Parathyroid adenoma (tissue), 2 donors: ENCODE results near the gene RASGEF1B.

ENCODE experiments used
- H2AFZ ChIP-seq: fragments of 300-600 bp; sonication (generic); one replicate; pipeline ENCODE4 v1.7.0; 2017; ENCODE audit warnings: antibody characterized with exemption, mild to moderate bottlenecking
- H3K27ac ChIP-seq: fragments of 300-600 bp; sonication (generic); one replicate; pipeline ENCODE4 v1.7.0; 2017
- H3K27me3 ChIP-seq: fragments of 300-600 bp; sonication (generic); one replicate; pipeline ENCODE4 v1.7.0; 2017; ENCODE audit warnings: low read length; ENCODE audit not compliant: control insufficient read depth, insufficient read depth
- H3K36me3 ChIP-seq: fragments of 300-600 bp; sonication (generic); one replicate; pipeline ENCODE4 v1.7.0; 2017; ENCODE audit warnings: low read length; ENCODE audit not compliant: control insufficient read depth, insufficient read depth
- H3K4me1 ChIP-seq: fragments of 300-600 bp; sonication (generic); one replicate; pipeline ENCODE4 v1.7.0; 2017; ENCODE audit warnings: control low read depth
- H3K4me2 ChIP-seq: fragments of 300-600 bp; sonication (generic); one replicate; pipeline ENCODE4 v1.7.0; 2017; ENCODE audit warnings: low read length
- H3K4me3 ChIP-seq: fragments of 300-600 bp; sonication (generic); one replicate; pipeline ENCODE4 v1.7.0; 2017; ENCODE audit warnings: low read depth, low read length
- H3K79me2 ChIP-seq: fragments of 300-600 bp; sonication (generic); one replicate; pipeline ENCODE4 v1.7.0; 2017; ENCODE audit warnings: control low read depth
- H3K9ac ChIP-seq: fragments of 300-600 bp; sonication (generic); one replicate; pipeline ENCODE4 v1.7.0; 2017; ENCODE audit warnings: mild to moderate bottlenecking
- H3K9me3 ChIP-seq: fragments of 300-600 bp; sonication (generic); one replicate; pipeline ENCODE4 v1.7.0; 2017; ENCODE audit warnings: low read length; ENCODE audit not compliant: control insufficient read depth
- TF ChIP-seq, protein P1 (sequence below): fragments of 300-600 bp; sonication (generic); IDR thresholded peaks from one replicate; pipeline ENCODE4 v1.7.0; 2017; ENCODE audit warnings: antibody characterized with exemption, mild to moderate bottlenecking
- donor health status: primary hyperparathyroidism.

RASGEF1B gene

DNA sequence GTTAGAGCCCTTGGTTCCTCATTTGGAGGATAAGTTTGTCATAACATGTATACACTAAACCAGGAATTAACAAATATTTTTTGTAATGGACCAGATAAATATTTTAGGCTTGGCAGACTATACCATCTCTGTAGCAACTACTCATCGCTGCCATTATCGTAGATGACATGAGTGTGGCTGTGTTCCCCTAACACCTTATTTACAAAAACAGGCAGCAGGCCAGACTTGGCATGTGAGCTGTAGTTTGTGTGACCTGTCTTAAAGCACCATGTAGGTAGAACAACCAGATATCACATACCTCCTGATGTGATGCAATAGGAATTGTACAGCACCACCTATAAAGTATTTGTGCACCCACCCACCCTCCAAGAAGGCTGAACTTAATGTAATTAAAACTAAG is 82.0 kb downstream of the RASGEF1B start:
- Histone ChIP-seq H3K4me1 (no peaks in the 10 kb centered on the region), H3K9ac (no peak overlapping the region), H3K9me3 (no peaks in the 10 kb centered on the region), H3K27ac (no peak overlapping the region), H2AFZ (no peak overlapping the region), H3K4me3 (no peak overlapping the region), H3K4me2 (no peak overlapping the region), H3K79me2 (no peaks in the 10 kb centered on the region), H3K36me3 (no peaks in the 10 kb centered on the region), H3K27me3 (no peaks in the 10 kb centered on the region)
- TF ChIP-seq, protein P1, sequence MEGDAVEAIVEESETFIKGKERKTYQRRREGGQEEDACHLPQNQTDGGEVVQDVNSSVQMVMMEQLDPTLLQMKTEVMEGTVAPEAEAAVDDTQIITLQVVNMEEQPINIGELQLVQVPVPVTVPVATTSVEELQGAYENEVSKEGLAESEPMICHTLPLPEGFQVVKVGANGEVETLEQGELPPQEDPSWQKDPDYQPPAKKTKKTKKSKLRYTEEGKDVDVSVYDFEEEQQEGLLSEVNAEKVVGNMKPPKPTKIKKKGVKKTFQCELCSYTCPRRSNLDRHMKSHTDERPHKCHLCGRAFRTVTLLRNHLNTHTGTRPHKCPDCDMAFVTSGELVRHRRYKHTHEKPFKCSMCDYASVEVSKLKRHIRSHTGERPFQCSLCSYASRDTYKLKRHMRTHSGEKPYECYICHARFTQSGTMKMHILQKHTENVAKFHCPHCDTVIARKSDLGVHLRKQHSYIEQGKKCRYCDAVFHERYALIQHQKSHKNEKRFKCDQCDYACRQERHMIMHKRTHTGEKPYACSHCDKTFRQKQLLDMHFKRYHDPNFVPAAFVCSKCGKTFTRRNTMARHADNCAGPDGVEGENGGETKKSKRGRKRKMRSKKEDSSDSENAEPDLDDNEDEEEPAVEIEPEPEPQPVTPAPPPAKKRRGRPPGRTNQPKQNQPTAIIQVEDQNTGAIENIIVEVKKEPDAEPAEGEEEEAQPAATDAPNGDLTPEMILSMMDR, result no peak

DNA sequence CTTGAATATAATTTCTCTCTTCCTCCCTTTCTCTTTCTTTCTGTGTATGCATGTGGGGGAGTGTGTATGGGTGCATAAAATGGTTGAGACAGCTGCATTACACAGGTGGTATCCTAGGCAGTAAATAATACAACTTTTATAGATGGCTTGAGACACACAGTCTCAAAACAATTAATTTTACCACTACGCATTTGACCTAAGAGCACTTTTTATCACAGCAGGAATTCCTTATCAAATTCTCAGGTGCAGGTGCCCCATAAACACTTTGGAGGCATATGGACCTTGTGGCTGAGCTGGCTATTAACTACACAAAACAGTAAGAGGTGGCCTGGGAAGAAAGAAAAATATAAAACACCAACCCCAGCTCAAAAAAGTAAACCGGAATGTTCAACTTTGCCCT is 91.3 kb downstream of the RASGEF1B start:
- Histone ChIP-seq H2AFZ (no peak overlapping the region), H3K4me1 (no peaks in the 10 kb centered on the region), H3K4me3 (no peak overlapping the region), H3K9ac (no peak overlapping the region), H3K9me3 (no peaks in the 10 kb centered on the region), H3K4me2 (no peak overlapping the region), H3K27ac (no peak overlapping the region), H3K27me3 (no peaks in the 10 kb centered on the region), H3K36me3 (no peaks in the 10 kb centered on the region), H3K79me2 (no peaks in the 10 kb centered on the region)
- TF ChIP-seq, protein P1, result no peak

DNA sequence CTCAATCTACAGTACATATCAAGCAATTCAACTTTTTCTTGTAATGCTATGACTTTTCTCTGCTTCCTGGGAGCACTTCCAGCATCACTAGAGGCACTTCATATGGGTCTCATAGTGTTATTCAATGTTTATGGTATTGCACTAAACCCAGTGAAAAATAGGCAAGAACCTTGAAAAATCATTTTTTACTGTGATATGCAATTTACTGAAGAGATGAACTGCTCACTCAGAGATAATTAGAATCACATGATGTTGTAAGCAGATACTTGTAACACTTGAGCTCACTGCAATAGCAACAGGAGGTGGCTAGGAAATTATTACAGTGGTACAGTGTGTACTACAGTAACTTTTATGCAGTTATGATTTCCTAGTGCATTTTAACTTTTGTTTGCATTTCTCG is 93.3 kb downstream of the RASGEF1B start:
- Histone ChIP-seq H3K36me3 (no peaks in the 10 kb centered on the region), H3K9ac (no peak overlapping the region), H3K79me2 (no peaks in the 10 kb centered on the region), H3K4me2 (no peak overlapping the region), H3K4me1 (no peaks in the 10 kb centered on the region), H2AFZ (no peak overlapping the region), H3K9me3 (no peaks in the 10 kb centered on the region), H3K27me3 (no peaks in the 10 kb centered on the region), H3K4me3 (no peak overlapping the region), H3K27ac (no peak overlapping the region)
- TF ChIP-seq, protein P1, result no peak

DNA sequence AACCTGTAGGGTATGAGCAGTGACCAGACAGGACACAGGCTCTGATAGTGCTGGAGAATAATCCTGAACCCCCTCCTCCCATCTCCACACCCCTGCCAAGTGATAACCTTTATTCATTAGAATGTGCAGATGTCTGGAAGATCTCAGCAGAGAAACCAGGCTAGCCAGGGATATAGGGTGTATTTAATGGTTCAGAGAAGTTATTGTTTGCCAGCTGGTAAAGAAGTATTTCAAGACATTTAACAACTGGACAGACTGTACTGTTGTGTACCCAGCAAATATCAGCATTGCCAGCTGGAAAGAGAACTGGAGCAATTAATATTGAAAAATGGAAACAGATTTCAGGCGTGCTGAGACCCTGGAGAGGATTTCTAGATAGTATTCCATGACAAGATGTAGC is 94.5 kb downstream of the RASGEF1B start:
- Histone ChIP-seq H3K4me1 (no peaks in the 10 kb centered on the region), H3K79me2 (no peaks in the 10 kb centered on the region), H3K4me3 (no peak overlapping the region), H3K36me3 (no peaks in the 10 kb centered on the region), H3K4me2 (no peak overlapping the region), H3K27ac (no peak overlapping the region), H3K9me3 (no peaks in the 10 kb centered on the region), H3K27me3 (no peaks in the 10 kb centered on the region), H2AFZ (no peak overlapping the region), H3K9ac (no peak overlapping the region)
- TF ChIP-seq, protein P1, result no peak

GRCh38 chr4:81376720-81377119 is 95.0 kb downstream of the RASGEF1B start:
- H3K27me3 ChIP-seq, result no peaks in the 10 kb centered on the region
- H3K4me2 ChIP-seq, result no peak overlapping the region
- TF ChIP-seq, protein P1, result no peak
- no peaks in the 10 kb centered on the region for H3K79me2 ChIP-seq
- H3K36me3 ChIP-seq, result no peaks in the 10 kb centered on the region
- no peaks in the 10 kb centered on the region for H3K9me3 ChIP-seq
- H3K4me3 ChIP-seq, result no peak overlapping the region
- H3K9ac ChIP-seq, result no peak overlapping the region
- no peaks in the 10 kb centered on the region for H3K4me1 ChIP-seq
- H3K27ac ChIP-seq, result no peak overlapping the region
- H2AFZ ChIP-seq, result no peak overlapping the region
